GM19463 (cell line): ENCODE measurements around the gene AHNAK2.
A peak's percentile ranks its signal among the peaks of the same experiment; 100 is the strongest.
"Not testable (repeated sequence)": the region's sequence is repeated elsewhere in the genome, so short reads cannot be mapped to it uniquely, and the experiment has no call there.

Experiments used
- ATAC-seq: cut with Tn5 transposase; IDR thresholded peaks from one replicate; pipeline ENCODE4 v1.9.1; 2021; ENCODE audit warnings: mild to moderate bottlenecking, moderate library complexity; ENCODE audit not compliant: unreplicated experiment

AHNAK2 gene

DNA sequence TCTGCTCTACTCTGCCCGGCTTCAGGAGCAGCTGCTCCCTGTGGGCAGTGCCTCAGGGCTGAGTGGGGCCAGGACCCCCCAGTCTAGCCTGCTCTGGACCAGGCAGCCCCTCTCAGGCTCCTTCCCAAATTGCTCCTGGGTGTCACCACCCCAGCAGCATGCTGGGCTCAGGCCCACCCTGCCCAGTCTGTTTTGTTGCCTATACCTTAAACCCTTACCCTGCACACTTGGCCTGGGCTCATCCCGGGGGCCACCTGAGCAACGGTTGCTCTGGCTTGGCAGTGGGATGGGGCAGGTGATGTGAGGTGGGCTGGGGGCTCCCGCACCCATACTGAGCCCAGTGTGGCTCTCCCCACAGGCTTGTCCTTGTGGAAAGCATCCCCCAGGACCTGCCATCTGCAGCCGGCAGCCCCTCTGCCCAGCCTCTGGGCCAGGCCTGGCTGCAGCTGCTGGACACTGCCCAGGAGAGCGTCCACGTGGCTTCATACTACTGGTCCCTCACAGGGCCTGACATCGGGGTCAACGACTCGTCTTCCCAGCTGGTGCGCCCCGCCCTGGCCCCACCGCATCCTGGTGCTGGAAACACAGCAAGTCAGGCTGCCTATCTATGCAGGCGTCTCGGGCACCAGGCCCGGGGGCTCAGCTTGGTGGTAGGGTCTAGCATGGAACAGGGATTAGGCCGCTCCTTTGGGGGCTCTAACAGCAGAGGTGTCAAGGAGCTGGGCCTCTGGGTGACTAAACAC, 49.6 kb downstream of the AHNAK2 start:
- no peak for ATAC-seq

DNA sequence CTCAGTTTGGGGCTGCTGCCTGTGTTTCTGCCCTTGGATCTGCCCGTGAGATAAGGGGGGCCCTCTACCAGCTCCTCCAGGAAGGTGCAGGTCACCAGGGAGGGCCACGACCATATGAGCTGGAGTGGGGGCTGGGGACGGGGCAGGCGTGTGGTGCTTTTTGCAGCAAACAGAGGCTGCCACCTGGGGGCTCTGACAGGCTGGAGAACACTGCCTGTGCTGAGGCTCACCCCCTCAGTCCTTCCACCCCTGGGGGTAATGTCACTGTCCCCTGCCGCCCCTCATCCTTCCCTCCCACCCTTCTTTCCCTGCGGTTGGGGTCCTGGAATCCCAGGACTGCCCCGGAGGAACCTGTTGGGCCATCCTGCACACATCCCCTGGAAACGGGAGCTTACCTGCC, 50.3 kb downstream of the AHNAK2 start:
- no peak for ATAC-seq

DNA sequence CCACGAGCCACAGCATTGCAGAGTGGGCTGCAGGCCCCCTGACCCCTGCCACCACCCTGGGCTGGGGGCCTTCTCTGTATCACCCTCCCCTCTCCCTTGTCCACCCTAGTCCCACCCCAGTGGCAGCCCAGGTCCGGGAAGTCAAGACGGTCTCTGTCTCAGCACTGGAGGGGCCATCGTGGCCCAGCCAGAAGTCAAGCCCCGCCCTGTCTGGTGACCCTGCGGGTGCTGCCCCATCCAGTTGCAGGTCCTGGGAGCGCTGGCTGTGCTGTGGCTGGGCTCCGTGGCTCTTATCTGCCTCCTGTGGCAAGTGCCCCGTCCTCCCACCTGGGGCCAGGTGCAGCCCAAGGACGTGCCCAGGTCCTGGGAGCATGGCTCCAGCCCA, 50.8 kb downstream of the AHNAK2 start:
- no peak for ATAC-seq

DNA sequence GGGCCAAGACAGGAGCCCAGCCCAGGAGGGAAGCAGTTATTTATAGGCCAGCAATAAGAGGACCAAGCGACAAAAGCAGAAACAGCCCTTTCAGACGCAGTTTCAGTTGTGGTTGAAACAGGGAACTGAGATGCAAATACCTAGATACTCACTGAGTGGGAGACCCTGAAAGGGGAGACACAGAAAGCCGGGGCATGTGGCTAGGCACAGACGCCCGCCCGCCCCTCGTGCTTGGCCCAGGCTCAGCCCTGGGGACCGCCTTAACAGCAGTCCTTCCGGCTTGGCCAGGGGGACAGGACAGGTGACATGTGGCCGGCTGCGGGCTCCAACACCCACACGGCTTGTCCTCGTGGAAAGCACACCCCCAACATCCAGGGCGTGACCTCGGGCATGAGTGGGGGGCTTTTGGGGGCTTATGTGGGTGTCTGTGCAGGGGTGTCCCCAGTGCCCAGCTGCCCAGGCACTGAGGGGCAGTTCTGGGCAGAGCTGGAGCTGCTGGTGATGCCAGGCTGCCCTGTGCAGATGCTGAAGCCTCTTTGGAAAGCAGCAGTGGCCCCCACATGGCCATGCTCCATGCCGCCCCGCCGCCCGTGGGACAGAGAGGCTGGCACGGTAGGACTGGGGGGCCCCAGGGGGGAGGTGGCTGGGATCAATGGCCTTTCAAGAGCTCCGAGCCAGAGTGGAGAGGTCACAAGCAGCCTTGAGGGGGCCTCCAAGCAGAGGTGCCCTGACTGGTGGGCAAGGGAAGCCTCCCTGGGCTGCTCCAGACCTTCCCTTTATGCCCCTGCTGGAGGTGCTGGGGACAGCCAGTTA, 51.3 kb downstream of the AHNAK2 start:
- peak; percentile 91 for ATAC-seq

DNA sequence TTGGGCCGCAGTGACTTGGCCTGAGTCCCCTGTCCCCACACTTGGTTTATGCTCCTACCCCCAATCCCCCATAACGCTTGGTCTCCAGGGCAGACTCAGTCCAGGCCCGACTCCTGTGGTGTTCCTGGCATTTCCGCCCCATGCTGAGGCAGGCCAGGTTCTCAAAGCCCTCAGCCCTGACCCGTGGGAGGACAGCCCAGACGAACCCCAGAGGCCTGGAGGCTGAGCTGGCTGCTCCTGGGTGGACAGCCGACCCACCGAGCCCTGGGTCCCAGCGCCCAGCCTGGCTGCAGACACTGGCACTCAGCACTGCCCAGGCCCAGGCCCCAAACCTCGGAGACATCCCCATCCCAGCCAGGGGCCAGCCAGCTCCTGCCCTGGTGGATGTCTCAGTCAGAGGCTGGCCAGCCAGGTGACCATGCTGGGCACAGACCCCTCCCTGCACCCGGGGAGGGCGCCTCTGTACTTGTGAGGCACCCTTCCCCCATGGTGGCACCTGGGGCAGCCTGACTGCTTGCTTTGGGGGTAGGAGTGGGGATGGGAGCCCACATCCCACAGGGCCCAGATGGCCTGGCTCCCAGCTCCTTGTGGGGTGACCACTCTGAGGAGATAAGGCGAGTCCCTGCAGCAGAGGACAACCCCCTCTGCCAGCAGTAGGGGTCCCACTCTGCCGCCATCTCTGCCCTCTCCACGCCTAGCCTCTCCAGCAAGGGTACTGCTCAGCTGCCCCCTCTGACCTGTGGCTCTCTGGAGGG, 52.1 kb downstream of the AHNAK2 start:
- ATAC-seq, result no peak

DNA sequence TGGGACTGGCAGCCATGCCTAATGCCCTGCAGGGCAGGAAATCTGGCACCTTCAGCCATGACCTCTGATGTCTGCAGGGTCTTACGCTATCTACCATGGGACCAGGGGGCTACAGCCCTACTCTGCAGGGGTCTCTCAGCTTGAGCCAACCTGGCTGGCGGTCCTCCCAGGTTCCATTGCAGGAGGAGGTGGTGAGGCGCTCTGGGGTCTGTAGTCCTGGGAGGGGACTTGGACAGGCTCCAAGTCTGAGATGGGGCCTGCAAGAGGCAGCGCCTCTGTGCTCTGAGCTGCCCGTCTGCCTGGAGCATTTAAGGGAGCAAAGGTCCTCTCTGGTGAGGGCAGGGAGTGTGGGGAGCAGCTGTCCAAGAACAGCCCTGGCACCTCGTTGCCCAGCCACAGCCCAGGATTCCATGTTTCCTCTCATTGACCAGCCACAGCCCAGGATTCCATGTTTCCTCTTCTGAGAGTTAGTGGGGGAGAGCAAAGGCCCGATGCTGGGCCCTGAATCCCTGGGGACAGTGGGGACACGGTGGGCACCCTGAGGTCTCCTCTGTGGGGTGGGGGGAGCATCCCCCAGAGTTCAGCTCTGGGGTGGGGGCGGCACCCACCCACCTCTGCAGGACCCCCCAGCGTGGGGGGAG, 52.8 kb downstream of the AHNAK2 start:
- no peak for ATAC-seq

DNA sequence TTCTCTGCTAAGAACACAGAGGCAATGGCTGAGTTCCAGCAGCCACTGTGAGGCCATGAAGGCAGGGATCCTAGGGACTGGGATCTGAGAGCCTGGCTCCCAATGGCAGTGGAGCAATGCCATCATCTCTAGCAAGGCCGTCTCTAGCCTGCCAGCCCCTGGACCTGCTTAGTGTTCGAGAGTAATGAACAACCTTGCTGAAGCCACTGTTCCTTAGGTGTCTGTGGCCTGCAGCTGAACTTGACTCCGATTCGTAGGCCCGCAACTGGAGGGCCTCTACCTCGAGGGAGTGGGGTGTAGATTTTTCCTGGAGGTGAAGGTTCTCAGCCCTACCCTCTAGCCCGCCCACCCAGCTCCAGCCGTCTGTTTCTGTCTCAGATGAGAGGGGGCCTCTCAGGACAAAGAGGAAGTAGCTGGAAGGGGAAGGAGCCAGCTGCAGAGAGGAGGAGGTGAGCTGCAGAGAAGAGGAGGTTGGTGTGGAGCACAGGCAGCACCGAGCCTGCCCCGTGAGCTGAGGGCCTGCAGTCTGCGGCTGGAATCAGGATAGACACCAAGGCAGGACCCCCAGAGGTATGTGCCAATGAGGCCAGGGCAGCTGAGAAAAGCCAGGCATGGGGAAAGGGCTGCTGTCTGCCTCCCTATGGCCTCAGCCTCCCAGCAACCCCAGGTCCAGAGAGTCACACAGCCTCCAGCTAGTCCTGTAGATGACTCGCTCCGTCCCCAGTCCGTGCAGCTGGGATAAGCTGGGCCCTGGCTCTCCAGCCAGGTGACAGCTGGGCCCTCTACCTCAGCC, 53.6 kb downstream of the AHNAK2 start, which contains the start of gene PLD4:
TSS of gene PLD4 (plus strand) at position 459 of the 793 bp plus-strand sequence. CDS start 2,262 bp downstream, outside the sequence.
- ATAC-seq, result no peak

DNA sequence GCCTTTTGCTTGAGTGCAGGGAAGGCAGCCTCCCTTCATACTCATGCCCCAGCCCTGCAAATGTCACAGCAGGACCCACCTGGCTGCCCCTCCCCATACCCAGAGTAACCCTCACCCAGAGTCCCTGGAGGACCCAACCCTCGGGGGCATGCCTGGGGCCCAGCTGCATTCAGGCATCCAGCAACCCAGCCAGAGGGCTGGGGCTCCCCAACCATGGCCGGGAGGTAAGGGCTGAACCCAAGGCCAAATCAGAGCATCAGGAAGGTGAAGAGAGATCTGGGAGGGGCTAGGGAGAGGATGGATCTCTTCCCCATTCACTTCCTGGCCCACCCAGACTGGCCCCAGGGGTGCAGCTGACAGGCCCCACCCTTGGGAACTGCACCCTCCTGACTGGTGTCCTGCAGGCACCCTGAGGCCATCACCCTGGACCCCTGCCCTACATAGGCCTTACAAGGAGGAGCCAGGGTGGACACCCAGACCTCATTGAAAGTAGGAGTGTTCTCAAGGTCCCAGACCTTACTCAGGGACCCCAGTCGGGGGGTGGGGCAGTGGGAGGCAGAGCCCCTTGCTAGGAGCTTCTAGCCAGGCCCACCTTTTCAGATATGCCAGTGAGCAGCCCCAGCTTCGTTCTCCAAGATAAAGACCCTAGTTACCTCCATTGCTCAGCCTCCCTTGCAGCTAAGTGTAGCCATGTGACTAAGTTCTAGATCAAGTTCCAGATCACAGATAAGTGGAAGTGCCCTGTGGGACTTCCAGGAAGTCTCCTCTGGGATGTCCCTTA, 54.3 kb downstream of the AHNAK2 start:
- ATAC-seq, result no peak

DNA sequence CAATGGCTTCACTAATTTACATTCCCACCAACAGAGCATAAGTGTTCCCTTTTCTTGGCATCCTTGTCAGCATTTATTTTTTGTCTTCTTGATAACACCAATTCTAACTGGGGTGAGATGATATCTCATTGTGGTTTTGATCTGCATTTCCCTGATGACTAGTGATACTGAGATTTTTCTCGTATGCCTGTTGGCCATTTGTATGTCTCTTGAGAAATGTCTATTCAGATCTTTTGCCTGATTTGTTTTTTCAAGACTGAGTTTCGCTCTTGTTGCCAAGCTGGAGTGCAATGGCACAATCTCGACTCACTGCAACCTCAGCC, 58.2 kb downstream of the AHNAK2 start:
- ATAC-seq, result no peak

DNA sequence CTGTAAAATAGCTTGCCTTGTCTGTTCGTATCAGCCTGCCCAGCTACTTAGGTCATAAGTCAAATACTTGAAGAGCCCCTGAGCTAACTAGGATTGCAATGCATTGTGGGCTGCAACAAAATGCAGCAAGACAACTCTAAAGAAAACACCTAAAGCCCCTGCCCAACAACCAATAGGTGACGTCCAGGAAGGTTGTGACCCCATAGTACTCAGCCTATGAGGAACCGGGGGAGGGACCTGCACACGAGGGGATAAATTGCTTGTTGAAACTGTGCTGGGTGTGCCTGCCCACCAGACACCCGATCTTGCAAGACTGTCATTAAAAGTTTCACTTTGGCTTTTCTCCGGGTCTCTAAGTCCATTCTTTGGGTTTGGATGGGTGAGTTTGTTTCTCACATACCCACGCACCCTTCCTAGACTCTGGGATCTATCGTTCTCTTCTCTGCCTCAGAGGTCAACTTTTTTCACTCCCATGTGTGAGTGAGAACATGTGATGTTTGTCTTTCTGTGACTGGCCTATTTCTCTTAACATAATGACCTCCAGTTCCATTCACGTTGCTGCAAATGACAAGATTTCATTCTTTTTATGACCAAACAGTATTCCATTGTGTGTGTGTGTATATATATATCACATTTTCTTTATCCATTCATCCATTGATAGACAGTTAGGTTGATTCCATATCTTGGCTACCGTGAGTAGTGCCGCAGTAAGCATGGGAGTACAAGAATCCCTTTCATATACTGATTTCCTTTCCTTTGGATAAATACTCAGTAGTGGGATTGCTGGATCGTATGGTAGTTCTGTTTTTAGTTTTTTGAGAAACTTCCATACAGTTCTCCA, 58.8 kb downstream of the AHNAK2 start:
- ATAC-seq, result not testable (repeated sequence)

DNA sequence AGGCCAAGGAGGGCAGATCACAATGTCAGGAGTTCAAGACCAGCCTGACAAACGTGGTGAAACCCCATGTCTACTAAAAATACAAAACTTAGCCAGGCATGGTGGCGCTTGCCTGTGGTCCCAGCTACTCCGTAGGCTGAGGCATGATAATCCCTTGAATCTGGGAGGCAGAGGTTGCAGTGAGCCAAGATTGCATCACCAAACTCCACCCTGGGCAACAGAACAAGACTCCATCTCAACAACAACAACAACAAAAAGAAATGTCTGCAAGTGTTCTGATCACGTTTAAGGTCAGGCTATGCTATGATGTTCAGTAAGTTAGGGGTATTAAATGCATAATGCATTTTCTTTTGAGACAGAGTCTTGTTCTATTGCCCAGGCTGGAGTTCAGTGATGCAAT, 60.2 kb downstream of the AHNAK2 start:
- ATAC-seq, result no peak

DNA sequence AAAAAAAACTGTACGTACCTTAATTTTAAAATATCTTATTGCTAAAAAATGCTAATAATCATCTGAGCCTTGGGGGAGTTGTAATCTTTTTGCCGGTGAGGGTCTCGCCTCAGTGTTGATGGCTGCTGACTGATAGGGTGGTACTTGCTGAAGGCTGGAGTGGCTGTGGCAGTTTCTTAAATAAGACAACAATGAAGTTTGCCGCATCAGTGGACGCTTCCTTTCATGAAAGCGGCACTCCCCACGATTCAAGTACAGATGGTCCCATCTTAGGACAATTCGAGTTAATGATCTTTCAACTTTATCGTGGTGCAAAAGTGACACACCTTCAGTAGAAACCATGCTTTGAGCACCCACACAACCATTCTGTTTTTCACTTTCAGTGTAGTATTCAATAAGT, 61.1 kb downstream of the AHNAK2 start:
- ATAC-seq, result no peak

DNA sequence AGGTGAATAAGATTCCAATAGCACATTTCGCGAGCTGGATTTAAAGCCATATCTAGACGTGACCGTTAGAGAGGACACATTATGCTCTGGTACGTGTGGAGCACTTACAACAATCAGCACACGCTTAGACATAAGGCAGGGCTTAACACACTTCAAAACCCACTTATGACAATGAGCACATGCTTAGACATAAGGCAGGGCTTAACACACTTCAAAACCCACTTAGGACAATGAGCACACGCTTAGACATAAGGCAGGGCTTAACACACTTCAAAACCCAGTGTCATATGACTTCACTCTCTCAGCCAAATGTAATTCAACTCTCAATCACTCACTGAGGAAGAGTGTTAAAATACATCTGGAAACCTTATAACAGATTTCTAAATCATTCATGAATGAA, 64.7 kb downstream of the AHNAK2 start:
- no peak for ATAC-seq

DNA sequence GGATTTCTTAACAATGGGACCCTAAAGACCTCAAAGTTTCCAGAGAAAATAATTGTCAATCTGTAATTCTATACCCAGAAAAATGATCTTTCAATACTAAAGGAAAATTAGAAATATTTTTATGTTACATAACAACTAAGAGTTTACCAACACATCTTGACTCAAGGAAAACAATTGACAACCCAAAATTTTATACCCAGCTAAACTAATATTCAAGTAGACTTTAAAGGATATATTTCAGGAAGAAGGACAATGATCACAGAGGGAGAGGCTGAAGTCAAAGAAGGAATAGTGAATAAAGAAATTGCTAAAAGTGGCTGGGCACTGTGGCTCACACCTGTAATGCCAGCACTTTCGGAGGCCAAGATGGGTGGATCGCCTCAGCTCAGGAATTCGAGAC, 66.1 kb downstream of the AHNAK2 start:
- ATAC-seq, result no peak

DNA sequence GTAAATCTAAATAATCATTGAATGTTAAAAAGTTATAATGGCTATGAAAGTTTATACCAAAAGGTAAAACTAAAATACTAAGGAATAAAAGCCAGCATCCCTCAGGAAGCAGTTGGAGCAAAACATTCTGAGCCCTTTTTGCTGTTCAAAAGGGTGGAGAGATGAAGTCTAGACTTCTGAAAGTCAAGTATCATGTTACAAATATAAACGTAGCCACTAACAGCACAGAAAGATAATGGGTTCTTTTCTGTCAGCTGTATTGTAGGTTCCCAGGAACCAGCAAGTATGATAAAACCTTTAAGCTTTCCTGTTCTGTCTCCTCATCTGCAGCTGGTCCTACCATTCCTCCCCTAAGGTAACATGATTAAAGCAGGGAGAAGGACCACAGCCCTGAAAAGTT, 69.9 kb downstream of the AHNAK2 start:
- no peak for ATAC-seq

DNA sequence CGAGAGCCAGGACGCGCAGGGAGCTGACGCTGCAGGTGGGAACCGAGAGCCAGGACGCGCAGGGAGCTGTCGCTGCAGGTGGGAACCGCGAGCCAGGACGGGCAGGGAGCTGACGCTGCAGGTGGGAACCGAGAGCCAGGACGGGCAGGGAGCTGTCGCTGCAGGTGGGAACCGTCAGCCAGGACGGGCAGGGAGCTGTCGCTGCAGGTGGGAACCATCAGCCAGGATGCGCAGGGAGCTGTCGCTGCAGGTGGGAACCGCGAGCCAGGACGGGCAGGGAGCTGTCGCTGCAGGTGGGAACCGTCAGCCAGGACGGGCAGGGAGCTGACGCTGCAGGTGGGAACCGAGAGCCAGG, 72.6 kb downstream of the AHNAK2 start:
- ATAC-seq, result not testable (repeated sequence)

DNA sequence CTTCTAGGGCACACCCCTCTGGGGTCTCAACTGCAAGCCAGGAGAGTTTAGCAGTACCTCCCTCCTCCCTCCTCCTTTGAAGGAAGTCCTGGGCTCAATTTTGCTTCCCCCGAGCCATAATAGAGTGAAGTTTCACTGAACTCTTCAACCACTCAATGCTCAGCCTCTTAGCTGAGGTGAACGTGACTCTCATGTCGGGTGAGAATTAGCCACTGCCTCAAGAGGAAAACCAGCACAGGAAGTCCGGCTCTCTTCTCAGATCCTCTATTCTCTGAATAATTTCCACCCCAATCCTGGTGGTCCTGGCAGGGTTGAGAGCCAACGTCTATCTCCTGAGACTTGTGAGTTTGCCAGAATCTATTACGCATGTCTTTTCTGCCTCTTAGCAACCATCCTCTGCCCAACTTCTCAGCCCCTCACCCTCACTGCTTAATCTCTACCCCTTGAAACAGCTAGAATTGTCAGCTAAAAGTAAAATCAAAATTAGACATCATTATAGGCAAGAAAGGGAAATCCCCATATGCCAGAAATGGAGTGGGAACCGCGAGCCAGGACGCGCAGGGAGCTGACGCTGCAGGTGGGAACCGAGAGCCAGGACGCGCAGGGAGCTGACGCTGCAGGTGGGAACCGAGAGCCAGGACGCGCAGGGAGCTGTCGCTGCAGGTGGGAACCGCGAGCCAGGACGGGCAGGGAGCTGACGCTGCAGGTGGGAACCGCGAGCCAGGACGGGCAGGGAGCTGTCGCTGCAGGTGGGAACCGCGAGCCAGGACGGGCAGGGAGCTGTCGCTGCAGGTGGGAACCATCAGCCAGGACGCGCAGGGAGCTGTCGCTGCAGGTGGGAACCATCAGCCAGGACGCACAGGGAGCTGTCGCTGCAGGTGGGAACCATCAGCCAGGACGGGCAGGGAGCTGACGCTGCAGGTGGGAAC, 73.3 kb downstream of the AHNAK2 start:
- not testable (repeated sequence) for ATAC-seq

DNA sequence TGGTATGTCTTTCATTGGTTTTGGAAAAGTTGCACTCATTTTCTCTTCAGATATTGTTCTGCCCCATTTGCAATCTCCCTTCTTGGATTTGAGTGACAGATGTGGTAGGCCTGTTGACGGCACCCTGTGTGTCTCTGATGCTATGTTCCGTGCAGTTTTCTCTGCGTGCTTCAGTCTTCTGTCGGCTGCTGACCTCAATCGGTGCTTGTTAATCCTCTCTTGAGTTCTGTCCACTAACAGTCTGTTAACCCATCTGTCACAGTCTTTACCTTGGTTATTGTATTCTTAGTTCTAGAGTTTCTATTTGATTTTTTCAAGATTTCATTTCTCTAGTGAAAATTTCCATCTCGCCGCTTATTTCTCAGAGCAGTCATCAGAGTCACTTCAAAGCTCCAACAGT, 74.2 kb downstream of the AHNAK2 start:
- no peak for ATAC-seq
